ENCODE measurements around the gene TRAF4.
"Not testable (repeated sequence)": the region's sequence is repeated elsewhere in the genome, so short reads cannot be mapped to it uniquely, and the experiment has no call there.

The TRAF4 gene

GRCh38 chr17:28734712-28735241, 9.0 kb upstream of the TRAF4 start:
- DNase-seq: no peak

DNA sequence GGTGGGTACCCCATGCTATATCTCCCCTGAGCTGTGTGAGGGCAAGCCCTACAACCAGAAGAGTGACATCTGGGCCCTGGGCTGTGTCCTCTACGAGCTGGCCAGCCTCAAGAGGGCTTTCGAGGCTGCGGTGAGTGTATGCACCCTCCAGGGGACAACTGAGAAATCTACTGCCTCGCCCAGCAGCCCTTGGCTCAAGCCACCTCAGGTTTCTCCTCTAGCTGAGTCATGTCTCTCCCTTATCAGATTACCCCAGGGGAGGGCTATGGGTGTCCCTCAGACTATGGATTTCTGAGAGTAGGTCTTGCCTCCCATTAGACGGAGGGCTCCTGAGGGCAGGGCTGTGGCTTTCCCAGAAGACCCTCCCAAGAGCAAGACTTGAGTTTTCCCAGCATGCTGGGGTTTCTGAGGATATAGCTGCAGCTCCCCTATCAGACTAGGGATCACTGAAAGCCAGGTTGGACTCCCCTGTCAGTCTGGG, 8.5 kb upstream of the TRAF4 start:
- DNase-seq: peak; percentile 2

- not testable (repeated sequence) for DNase-seq
Measured at GRCh38 chr17:28735913-28736769, 7.7 kb upstream of the TRAF4 start.

DNA sequence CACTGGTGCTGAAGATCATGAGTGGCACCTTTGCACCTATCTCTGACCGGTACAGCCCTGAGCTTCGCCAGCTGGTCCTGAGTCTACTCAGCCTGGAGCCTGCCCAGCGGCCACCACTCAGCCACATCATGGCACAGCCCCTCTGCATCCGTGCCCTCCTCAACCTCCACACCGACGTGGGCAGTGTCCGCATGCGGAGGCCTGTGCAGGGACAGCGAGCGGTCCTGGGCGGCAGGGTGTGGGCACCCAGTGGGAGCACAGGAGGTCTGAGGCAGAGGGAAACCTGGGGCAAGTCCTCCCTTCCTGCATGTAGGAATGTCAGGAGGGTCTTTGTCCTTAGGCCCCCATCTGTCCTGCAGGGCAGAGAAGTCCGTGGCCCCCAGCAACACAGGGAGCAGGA, 6.5 kb upstream of the TRAF4 start:
- DNase-seq: no peak

- DNase-seq: peak; percentile 12
Measured at GRCh38 chr17:28737770-28738679, 5.8 kb upstream of the TRAF4 start.

- DNase-seq: no peak
Measured at GRCh38 chr17:28738680-28739384, 5.0 kb upstream of the TRAF4 start.

DNA sequence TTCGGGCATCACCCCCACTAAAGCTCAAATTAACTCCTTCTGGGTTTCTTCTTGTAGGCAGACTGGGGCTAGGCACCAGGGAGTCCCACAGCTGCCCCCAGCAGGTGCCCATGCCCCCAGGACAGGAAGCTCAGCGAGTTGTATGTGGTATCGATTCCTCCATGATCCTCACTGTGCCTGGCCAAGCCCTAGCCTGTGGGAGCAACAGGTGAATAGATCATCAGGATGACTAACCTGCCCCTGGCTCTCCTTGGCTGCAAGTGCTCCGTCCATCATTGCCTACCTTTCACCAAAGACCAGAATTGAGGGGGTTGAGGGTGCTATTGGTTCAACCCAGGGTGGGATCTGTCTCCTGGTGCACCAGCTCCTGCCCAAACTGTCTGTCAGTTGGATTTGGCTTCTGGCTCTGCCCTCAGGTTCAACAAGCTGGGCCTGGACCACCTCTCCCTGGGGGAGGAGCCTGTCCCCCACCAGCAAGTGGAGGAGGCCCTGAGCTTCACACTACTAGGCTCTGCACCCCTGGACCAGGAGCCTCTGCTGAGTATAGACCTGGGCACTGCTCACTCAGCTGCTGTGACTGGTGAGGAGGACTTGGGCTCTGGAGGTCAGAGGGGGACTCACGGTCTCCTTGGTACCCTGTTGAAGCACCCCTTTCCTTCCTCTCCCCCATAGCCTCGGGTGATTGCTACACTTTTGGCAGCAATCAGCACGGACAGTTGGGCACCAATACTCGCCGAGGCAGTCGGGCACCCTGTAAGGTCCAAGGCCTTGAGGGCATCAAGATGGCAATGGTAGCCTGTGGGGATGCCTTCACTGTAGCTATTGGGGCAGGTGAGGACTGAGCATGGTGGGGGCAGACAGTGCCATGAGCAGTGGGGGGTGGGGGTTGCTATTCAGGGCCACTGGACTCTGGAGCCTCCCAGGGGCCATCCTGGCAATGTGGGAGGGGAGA, 3.1 kb upstream of the TRAF4 start:
- no peak for DNase-seq

DNA sequence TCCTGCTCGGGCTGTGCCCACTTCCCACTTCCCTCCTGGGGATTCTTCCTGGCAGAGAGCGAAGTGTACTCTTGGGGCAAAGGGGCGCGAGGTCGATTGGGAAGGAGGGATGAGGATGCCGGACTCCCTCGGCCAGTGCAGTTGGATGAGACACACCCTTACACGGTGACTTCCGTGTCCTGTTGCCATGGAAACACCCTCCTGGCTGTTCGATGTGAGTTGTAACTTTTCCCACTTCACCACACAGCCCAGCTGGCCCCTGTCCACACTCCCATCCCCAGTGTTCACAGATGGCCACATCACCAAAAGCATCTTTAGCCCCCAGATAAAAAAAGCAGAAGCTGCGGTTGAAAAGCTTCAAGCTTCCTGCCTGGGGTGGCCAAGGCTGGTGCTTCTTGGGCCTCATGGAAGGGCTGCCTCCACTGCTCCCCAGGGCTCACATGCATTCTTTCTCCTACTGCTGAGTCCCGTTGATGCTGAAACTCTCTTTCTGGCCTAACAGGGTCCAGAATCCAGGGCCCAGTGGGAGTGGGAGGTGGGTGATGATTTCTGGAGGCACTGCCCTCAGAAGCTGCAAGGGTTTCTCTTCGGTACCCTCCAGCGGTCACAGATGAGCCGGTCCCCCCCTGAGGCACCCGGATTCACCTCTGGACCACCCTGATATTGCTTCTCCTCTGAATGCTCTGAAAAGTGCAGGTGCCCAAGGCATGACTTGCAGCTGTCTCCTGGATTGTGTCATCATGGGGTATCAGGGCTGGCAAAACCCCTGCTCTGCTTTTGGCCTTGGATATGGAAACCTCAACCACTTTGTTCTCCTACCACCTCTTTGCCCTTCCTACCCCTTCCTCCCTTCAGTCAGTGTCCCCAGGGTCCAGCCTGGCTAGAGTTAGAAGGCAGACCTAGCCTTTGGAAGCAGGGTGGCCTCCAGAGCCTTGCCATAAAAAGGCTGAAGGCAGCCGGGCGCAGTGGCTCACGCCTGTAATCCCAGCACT, 2.2 kb upstream of the TRAF4 start:
- peak; percentile 77 for DNase-seq

- DNase-seq: no peak
Measured at GRCh38 chr17:28744104-28744971, 527 bp downstream of the TRAF4 start.

- no peak for DNase-seq
Measured at GRCh38 chr17:28744972-28745785, 1.4 kb downstream of the TRAF4 start.

- DNase-seq: no peak
Measured at GRCh38 chr17:28745786-28746411, 2.1 kb downstream of the TRAF4 start.

DNA sequence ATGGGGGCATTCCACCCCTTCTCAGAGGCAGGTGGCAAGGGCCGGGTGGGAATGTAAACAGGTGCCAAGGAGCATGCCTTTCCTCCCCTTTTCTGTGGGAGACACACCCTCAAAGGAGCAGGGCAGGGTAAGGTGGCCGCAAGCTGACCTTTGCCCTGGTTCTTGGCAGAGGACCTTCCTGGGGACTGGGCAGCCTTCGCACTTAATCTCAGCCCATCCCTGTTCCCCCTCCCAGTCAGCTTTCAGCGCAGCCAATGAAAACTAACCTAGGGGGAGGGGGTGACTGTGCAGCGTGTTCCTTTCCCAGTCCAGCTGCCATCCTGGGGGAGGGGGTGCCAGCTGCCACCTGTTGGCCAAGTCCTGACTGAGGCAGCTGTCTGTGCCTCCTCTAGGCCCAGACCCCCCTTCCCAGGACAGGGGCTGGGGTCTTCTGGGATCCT, 2.8 kb downstream of the TRAF4 start:
- no peak for DNase-seq

DNA sequence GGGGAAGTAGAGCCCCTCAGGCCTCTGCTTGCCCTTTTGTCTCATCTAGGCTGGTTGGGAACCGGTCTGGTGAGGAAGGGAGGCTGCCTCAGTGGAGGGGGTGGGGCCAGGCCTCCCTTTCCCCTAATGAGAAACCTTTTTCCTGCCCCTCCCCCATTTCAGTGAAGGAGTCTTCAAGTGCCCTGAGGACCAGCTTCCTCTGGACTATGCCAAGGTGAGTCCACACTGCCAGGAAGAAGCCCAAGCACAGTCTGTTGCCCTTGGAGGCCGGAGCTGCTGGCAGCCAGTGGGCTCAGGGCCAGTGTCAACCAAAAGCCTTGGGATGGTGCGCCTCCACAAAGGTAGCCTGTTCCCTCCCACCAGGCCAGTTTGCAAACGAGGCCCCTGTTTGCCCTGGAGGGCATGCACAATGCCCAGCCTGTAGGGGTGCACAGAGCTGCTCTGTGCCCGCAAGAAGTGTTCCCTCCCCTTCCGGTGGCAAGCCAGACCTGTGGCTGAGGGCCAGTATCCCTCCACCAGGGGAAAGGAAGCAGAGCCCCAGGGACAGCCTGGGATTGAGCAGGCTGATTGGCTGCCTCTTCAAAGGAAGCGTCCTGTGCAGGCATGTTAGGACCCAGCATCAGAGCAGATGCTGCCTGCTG, 3.4 kb downstream of the TRAF4 start:
- no peak for DNase-seq

DNA sequence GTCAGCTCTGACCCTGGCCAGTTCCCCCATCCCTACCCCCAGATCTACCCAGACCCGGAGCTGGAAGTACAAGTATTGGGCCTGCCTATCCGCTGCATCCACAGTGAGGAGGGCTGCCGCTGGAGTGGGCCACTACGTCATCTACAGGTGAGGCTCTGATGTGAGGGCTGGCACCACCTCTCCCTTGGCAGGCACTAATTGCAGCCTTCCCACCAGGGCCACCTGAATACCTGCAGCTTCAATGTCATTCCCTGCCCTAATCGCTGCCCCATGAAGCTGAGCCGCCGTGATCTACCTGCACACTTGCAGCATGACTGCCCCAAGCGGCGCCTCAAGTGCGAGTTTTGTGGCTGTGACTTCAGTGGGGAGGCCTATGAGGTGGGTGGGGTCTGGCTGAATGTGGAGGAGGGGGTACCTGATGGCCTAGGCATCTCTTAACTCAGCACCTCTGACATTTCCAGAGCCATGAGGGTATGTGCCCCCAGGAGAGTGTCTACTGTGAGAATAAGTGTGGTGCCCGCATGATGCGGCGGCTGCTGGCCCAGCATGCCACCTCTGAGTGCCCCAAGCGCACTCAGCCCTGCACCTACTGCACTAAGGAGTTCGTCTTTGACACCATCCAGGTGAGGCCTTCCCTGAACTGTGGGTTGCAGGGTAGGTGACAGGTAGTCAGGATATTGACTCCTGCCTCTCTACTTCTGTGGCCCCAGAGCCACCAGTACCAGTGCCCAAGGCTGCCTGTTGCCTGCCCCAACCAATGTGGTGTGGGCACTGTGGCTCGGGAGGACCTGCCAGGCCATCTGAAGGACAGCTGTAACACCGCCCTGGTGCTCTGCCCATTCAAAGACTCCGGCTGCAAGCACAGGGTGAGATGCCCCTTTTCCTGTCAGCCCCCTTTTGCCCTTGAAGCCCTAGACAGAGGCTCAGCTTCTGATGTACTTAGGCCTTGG, 4.3 kb downstream of the TRAF4 start:
- DNase-seq: no peak

GRCh38 chr17:28748852-28749515, 5.2 kb downstream of the TRAF4 start:
- DNase-seq: no peak
